ENCODE measurements around the gene HMCN2. TPM values are rescaled to one million over a fixed set of nuclear protein-coding genes. Genes with fewer than 3 reads are reported as not detected.

The HMCN2 gene
- total RNA-seq, 1 donor from 2014 or later = 0.15 TPM

DNA sequence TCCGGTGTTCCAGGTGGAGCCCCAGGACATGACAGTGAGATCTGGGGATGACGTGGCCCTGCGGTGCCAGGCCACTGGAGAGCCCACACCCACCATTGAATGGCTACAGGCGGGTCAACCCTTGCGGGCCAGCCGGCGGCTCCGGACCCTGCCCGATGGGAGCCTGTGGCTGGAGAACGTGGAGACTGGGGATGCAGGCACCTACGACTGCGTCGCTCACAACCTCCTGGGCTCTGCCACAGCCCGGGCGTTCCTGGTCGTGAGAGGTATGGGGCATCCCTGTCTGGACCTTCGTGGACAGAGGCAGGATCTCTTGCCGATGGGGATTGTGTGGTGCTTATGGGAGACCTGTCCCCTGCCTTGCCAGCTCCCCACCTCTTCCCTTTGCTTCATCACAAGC lies 153.2 kb downstream of the HMCN2 start:
- no peaks in the 10 kb centered on the region for H3K9me3 ChIP-seq (ENCODE audit: low read depth)
- DNase-seq (ENCODE audit: low spot score) = no peak
- no peaks in the 10 kb centered on the region for H3K36me3 ChIP-seq
- no peak overlapping the region for H3K27ac ChIP-seq
- H3K9me3 Mint-ChIP-seq = no peaks in the 10 kb centered on the region
- H3K4me1 ChIP-seq = peaks cover 12% of the 10 kb centered on the region
- no peak overlapping the region for H2AFZ ChIP-seq (replicated peaks)
- H3K27me3 ChIP-seq = no peaks in the 10 kb centered on the region
- peaks cover 9% of the 10 kb centered on the region for H3K27me3 Mint-ChIP-seq (ENCODE audit: insufficient read depth, low read depth)
- no peak overlapping the region for H3K9ac ChIP-seq
- no peak overlapping the region for H3K4me2 ChIP-seq
- H3K36me3 Mint-ChIP-seq = no peaks in the 10 kb centered on the region
- peaks cover 3% of the 10 kb centered on the region for H3F3A ChIP-seq (ENCODE audit: low read depth)
- no peak overlapping the region for H3K4me3 Mint-ChIP-seq
- no peaks in the 10 kb centered on the region for H4K20me1 ChIP-seq (ENCODE audit: low read depth)
- no peak overlapping the region for H3K27ac Mint-ChIP-seq
- no peak for TF ChIP-seq EZH2 (IDR thresholded peaks at IDR 0.05)
- no peak for TF ChIP-seq EZH2phosphoT487 (IDR thresholded peaks at IDR 0.05)
- TF ChIP-seq, protein P1, sequence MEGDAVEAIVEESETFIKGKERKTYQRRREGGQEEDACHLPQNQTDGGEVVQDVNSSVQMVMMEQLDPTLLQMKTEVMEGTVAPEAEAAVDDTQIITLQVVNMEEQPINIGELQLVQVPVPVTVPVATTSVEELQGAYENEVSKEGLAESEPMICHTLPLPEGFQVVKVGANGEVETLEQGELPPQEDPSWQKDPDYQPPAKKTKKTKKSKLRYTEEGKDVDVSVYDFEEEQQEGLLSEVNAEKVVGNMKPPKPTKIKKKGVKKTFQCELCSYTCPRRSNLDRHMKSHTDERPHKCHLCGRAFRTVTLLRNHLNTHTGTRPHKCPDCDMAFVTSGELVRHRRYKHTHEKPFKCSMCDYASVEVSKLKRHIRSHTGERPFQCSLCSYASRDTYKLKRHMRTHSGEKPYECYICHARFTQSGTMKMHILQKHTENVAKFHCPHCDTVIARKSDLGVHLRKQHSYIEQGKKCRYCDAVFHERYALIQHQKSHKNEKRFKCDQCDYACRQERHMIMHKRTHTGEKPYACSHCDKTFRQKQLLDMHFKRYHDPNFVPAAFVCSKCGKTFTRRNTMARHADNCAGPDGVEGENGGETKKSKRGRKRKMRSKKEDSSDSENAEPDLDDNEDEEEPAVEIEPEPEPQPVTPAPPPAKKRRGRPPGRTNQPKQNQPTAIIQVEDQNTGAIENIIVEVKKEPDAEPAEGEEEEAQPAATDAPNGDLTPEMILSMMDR (IDR thresholded peaks at IDR 0.05) = no peak
- peaks cover 17% of the 10 kb centered on the region for H3K4me1 Mint-ChIP-seq
- H3K4me3 ChIP-seq = no peak overlapping the region
- H3K79me2 ChIP-seq (ENCODE audit: low read depth) = no peaks in the 10 kb centered on the region

DNA sequence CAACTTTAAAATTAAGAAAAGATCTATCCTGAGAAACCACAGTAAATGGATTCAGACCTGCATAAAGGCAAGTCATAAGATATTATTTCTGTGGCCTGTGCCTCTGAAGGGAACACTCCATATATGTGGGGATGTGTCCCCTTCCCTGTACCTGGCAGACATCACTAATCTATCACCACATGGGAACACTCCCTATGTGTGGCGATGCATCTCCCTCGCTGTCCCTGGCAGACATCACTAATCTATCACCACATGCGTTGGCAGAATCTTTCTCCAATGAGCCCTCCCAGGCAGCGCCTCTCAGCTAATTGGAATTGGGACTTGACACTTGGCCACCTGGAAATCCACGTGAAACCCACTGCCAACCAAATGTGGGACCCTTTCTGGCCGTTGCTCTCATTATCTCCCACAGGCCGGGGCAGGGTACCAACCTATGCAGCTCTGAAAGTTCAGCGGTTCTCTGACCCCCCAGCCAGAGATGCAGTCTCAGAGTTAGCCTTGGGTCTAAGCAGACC lies 154.0 kb downstream of the HMCN2 start:
- Histone ChIP-seq H3K27me3 (no peaks in the 10 kb centered on the region), H3K79me2 (ENCODE audit: low read depth) (no peaks in the 10 kb centered on the region), H4K20me1 (ENCODE audit: low read depth) (no peaks in the 10 kb centered on the region), H2AFZ (replicated peaks) (no peak overlapping the region), H3F3A (ENCODE audit: low read depth) (peaks cover 3% of the 10 kb centered on the region), H3K36me3 (no peaks in the 10 kb centered on the region), H3K4me1 (peaks cover 12% of the 10 kb centered on the region), H3K27ac (no peak overlapping the region), H3K9me3 (ENCODE audit: low read depth) (no peaks in the 10 kb centered on the region), H3K4me3 (no peak overlapping the region), H3K9ac (no peak overlapping the region), H3K4me2 (no peak overlapping the region)
- no peaks in the 10 kb centered on the region for H3K36me3 Mint-ChIP-seq
- DNase-seq (ENCODE audit: low spot score) = no peak
- peaks cover 17% of the 10 kb centered on the region for H3K4me1 Mint-ChIP-seq
- TF ChIP-seq EZH2 (IDR thresholded peaks at IDR 0.05) = no peak
- TF ChIP-seq, protein P1 (IDR thresholded peaks at IDR 0.05) = no peak
- TF ChIP-seq EZH2phosphoT487 (IDR thresholded peaks at IDR 0.05) = no peak
- peaks cover 5% of the 10 kb centered on the region for H3K27me3 Mint-ChIP-seq (ENCODE audit: insufficient read depth, low read depth)
- no peak overlapping the region for H3K4me3 Mint-ChIP-seq
- no peak overlapping the region for H3K27ac Mint-ChIP-seq
- no peaks in the 10 kb centered on the region for H3K9me3 Mint-ChIP-seq

DNA sequence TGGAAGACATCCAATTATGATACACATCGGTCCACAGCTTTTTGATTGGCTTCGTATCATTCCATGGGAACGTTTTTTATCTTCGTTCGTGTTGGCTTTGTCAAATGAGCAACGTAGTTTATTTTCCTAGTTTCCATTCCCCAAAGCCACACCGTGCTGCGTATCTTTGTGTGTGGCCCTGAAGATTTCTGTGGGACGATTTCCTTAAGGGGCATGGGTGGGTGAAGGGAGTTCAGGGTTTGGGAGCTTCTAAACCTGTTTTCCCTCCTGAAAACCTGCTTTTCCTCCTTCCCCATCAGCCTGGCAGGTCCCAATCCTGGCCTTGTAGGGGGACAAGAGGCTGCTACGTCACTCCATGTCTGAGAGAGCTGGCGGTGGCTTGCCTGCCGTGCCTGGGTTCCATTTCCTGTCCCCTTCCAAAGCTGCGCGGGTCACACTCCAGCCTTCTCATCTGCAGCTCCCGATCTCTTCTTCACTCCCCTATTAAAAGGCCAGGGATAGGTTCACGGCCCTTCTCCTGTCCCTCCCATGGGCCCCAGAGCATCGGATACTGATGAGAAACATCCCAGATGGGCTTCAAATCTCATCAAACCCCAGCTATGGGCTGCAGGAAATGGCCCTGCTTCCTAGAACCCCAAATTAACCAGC lies 155.7 kb downstream of the HMCN2 start:
- Histone ChIP-seq H3K9me3 (ENCODE audit: low read depth) (no peaks in the 10 kb centered on the region), H4K20me1 (ENCODE audit: low read depth) (no peaks in the 10 kb centered on the region), H3K79me2 (ENCODE audit: low read depth) (no peaks in the 10 kb centered on the region), H3K27me3 (no peaks in the 10 kb centered on the region), H3K4me3 (no peak overlapping the region), H2AFZ (replicated peaks) (peak overlapping the region; percentile 67), H3K9ac (no peak overlapping the region), H3F3A (ENCODE audit: low read depth) (peaks cover 3% of the 10 kb centered on the region), H3K27ac (no peak overlapping the region), H3K36me3 (no peaks in the 10 kb centered on the region), H3K4me2 (peak overlapping the region; percentile 55), H3K4me1 (peaks cover 17% of the 10 kb centered on the region)
- TF ChIP-seq, protein P1 (IDR thresholded peaks at IDR 0.05) = no peak
- TF ChIP-seq EZH2phosphoT487 (IDR thresholded peaks at IDR 0.05) = no peak
- TF ChIP-seq EZH2 (IDR thresholded peaks at IDR 0.05) = no peak
- Mint-ChIP-seq H3K9me3 (no peaks in the 10 kb centered on the region), H3K27me3 (ENCODE audit: insufficient read depth, low read depth) (peaks cover 5% of the 10 kb centered on the region), H3K4me1 (peaks cover 22% of the 10 kb centered on the region), H3K27ac (no peak overlapping the region), H3K36me3 (no peaks in the 10 kb centered on the region), H3K4me3 (no peak overlapping the region)
- no peak for DNase-seq (ENCODE audit: low spot score)

All from neural progenitor cell (in vitro differentiated cells).